OCI-LY1 (cell line): ENCODE measurements around the gene UCP3.

Source experiments
- H2AFZ ChIP-seq: fragments of 200-600 bp; sonication (generic), shearing (Covaris generic); 2 replicates; pipeline ENCODE4 v1.6.0; 2014; ENCODE audit warnings: antibody characterized with exemption, mild to moderate bottlenecking, low read length
- H3F3A ChIP-seq: fragments of 200-600 bp; sonication (generic), shearing (Covaris generic); 2 replicates; pipeline ENCODE4 v1.6.0; 2014; ENCODE audit warnings: mild to moderate bottlenecking, antibody characterized with exemption, low read length, moderate library complexity; ENCODE audit not compliant: insufficient read depth
- H3K27ac ChIP-seq: fragments of 200-600 bp; sonication (generic); 2 replicates; pipeline ENCODE4 v1.5.1; 2014; ENCODE audit warnings: low read length, mixed run types, mild to moderate bottlenecking, low read depth; ENCODE audit not compliant: poor library complexity, severe bottlenecking
- H3K27me3 ChIP-seq: fragments of 200-600 bp; sonication (generic); 2 replicates; pipeline ENCODE4 v1.6.0; 2014; ENCODE audit warnings: antibody characterized with exemption, mild to moderate bottlenecking, low read length, moderate library complexity; ENCODE audit not compliant: insufficient read depth
- H3K36me3 ChIP-seq: fragments of 200-600 bp; sonication (generic); 2 replicates; pipeline ENCODE4 v1.6.1; 2014; ENCODE audit warnings: mild to moderate bottlenecking, antibody characterized with exemption, low read length, moderate library complexity, mixed read lengths; ENCODE audit not compliant: insufficient read depth
- H3K4me1 ChIP-seq: fragments of 200-600 bp; sonication (generic); 2 replicates; pipeline ENCODE4 v1.5.1; 2014; ENCODE audit warnings: mild to moderate bottlenecking, low read length, moderate library complexity; ENCODE audit not compliant: insufficient read depth, severe bottlenecking
- H3K4me2 ChIP-seq: fragments of 200-600 bp; sonication (generic), shearing (Covaris generic); 2 replicates; pipeline ENCODE4 v1.6.1; 2014; ENCODE audit warnings: low read length
- H3K4me3 ChIP-seq: fragments of 200-600 bp; sonication (generic); 2 replicates; pipeline ENCODE4 v1.5.1; 2014; ENCODE audit warnings: low read length, low read depth, mild to moderate bottlenecking, mixed read lengths; ENCODE audit not compliant: poor library complexity, severe bottlenecking
- H3K79me2 ChIP-seq: fragments of 200-600 bp; shearing (Covaris generic); 2 replicates; pipeline ENCODE4 v1.6.1; 2016; ENCODE audit warnings: mixed run types, low read length, mixed read lengths; ENCODE audit not compliant: insufficient read depth
- H3K9ac ChIP-seq: fragments of 200-600 bp; sonication (generic), shearing (Covaris generic); 2 replicates; pipeline ENCODE4 v1.6.1; 2014; ENCODE audit warnings: mild to moderate bottlenecking, low read length, mixed read lengths
- H3K9me2 ChIP-seq: fragments of 200-600 bp; sonication (generic), shearing (Covaris generic); 2 replicates; pipeline ENCODE4 v1.6.1; 2014; ENCODE audit warnings: low read depth, mild to moderate bottlenecking, low read length, mixed read lengths
- H3K9me3 ChIP-seq: fragments of 200-600 bp; shearing (Covaris generic); 2 replicates; pipeline ENCODE4 v1.6.1; 2014; ENCODE audit warnings: low read length, mixed read lengths
- H4K20me1 ChIP-seq: fragments of 200-600 bp; sonication (generic), shearing (Covaris generic); 2 replicates; pipeline ENCODE4 v1.6.0; 2016; ENCODE audit warnings: mild to moderate bottlenecking, low read length; ENCODE audit not compliant: insufficient read depth
- CTCF ChIP-seq: fragments of 200-600 bp; sonication (generic), shearing (Covaris generic); IDR thresholded peaks from 2 replicates; pipeline ENCODE4 v1.5.1; 2017; ENCODE audit warnings: mild to moderate bottlenecking, antibody characterized with exemption, low read length, moderate library complexity, mixed read lengths
- EZH2 ChIP-seq: fragments of 200-600 bp; sonication (generic), shearing (Covaris generic); IDR thresholded peaks from 2 replicates; pipeline ENCODE4 v1.8.0; 2017; ENCODE audit warnings: borderline replicate concordance, mixed run types, mild to moderate bottlenecking, antibody characterized with exemption, low read length, moderate library complexity, mixed read lengths

The UCP3 gene

GRCh38 chr11:73968356-73968966, 40.4 kb downstream of the UCP3 start:
- Histone ChIP-seq H3K4me3 (no peak overlapping the region), H3K9ac (no peak overlapping the region), H3K36me3 (peaks cover 8% of the 10 kb centered on the region), H3K9me2 (no peaks in the 10 kb centered on the region), H2AFZ (no peak overlapping the region), H3K4me1 (peaks cover 39% of the 10 kb centered on the region), H4K20me1 (no peaks in the 10 kb centered on the region), H3K4me2 (no peak overlapping the region), H3K79me2 (no peaks in the 10 kb centered on the region), H3F3A (no peaks in the 10 kb centered on the region; the same call in 1 of the 2 replicates), H3K9me3 (no peaks in the 10 kb centered on the region), H3K27me3 (no peaks in the 10 kb centered on the region), H3K27ac (no peak overlapping the region)
- TF ChIP-seq EZH2 (no peak), CTCF (no peak)

GRCh38 chr11:73965764-73966121, 43.1 kb downstream of the UCP3 start:
- no peak overlapping the region for H2AFZ ChIP-seq
- no peaks in the 10 kb centered on the region for H3K27me3 ChIP-seq
- no peaks in the 10 kb centered on the region for H4K20me1 ChIP-seq
- H3K79me2 ChIP-seq, result no peaks in the 10 kb centered on the region
- no peaks in the 10 kb centered on the region for H3K9me3 ChIP-seq
- H3K4me3 ChIP-seq, result no peak overlapping the region
- peaks cover 13% of the 10 kb centered on the region for H3K4me1 ChIP-seq
- H3K27ac ChIP-seq, result no peak overlapping the region
- no peak overlapping the region for H3K9ac ChIP-seq
- H3F3A ChIP-seq, result no peaks in the 10 kb centered on the region
- TF ChIP-seq EZH2 (no peak), CTCF (no peak)
- no peak overlapping the region for H3K4me2 ChIP-seq
- H3K9me2 ChIP-seq, result no peaks in the 10 kb centered on the region
- H3K36me3 ChIP-seq, result no peaks in the 10 kb centered on the region

GRCh38 chr11:73965076-73965763, 43.7 kb downstream of the UCP3 start:
- Histone ChIP-seq H3K9me3 (no peaks in the 10 kb centered on the region), H3K4me2 (no peak overlapping the region), H3K36me3 (no peaks in the 10 kb centered on the region), H3K27me3 (no peaks in the 10 kb centered on the region), H3K79me2 (no peaks in the 10 kb centered on the region), H4K20me1 (no peaks in the 10 kb centered on the region), H2AFZ (no peak overlapping the region), H3K27ac (no peak overlapping the region), H3K4me3 (no peak overlapping the region), H3K4me1 (peaks cover 9% of the 10 kb centered on the region), H3F3A (no peaks in the 10 kb centered on the region), H3K9ac (no peak overlapping the region), H3K9me2 (no peaks in the 10 kb centered on the region)
- TF ChIP-seq EZH2 (no peak), CTCF (no peak)
